ENCODE results near the gene FGFR2.

- TF ChIP-seq GATA3 (IDR thresholded peaks at IDR 0.05; ENCODE audit: low read depth, low read length) (no peak), GATA2 (IDR thresholded peaks at IDR 0.05; ENCODE audit: low read depth, low read length) (no peak)
These were observed 83.9 kb downstream of the FGFR2 start for GRCh38 chr10:121514141-121514865.
